Dermis microvascular lymphatic vessel endothelial cell (primary cell): Measurements from ENCODE around the gene SYT17. TPM values are rescaled to one million over a fixed set of nuclear protein-coding genes. Genes with fewer than 3 reads are reported as not detected.

ENCODE experiments used
- DNase-seq, 2 donors: peaks; one replicate each; pipeline versions ENCODE4 v3.0.0 to v3.0.0-alpha.2; 2010; ENCODE audit warnings: low read depth in 2 of 2
- total RNA-seq: library from RNA; depleted of rRNA; stranded (reverse); fragments of >200 nt; gene quantifications from 2 replicates; pipeline ENCODE4 v1.2.1, GENCODE V29; 2014

Gene SYT17
- total RNA-seq, 1 donor from 2014 or later = 1.3 TPM

GRCh38 chr16:19138601-19139000 is 29.4 kb upstream of the SYT17 start:
- peak; percentile 50 to 75 for DNase-seq

DNA sequence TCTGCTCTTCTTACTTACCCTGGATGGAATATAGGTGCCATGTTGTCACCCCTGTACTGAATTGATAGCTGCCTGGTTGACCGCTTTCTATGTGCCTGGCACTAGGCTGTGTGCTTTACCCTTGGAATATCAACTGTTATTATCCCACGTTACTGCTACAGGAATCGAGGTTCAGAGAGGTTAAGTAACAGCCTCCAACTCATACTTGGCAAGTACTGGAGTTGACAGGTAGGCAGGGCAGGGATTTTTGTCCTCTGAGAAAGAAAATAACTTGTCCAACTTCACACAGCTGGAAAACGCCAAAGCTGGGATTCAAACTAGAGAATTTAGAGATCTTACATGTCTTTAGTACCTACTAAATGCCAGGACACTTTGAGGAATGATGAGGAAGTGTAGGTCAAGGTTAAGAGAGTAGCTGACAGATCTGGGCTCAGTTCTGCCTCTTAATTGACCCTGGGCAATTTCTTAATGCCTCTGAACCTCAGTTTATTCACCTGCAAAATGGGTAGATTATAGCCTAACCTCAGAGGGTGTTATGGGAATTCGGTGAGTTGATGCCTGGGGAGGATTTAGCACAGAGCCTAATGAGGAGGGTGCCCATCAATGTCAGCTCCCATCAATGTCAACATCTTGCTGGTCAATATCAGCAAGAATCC is 28.5 kb upstream of the SYT17 start:
- peak in 1 of 2 donors; percentile 40 for DNase-seq

DNA sequence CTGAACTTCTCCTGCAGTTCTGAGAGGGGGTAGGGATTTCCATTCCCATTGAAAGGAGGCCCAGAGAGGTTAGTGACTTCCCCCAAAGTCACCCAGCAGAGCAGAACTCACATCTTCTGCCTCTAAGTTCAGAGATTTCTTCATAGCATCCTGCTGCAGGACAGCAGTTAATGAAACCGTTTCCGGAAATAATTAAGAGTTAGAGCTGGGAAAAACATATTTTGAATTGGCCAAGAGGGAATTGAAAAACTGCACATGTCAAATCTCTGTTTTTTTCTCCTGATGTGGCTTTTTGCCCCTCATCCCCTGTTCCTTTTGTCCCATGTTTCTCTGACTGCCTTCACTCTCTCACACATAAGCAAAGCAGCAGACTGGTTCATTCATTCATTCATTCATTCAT is 27.6 kb upstream of the SYT17 start:
- DNase-seq = no peak

- DNase-seq = no peak
Measured at GRCh38 chr16:19142939-19143598, 25.0 kb upstream of the SYT17 start.

- DNase-seq = no peak
Measured at GRCh38 chr16:19143599-19143956, 24.5 kb upstream of the SYT17 start.

GRCh38 chr16:19145010-19145409 is 23.0 kb upstream of the SYT17 start:
- DNase-seq = no peak

GRCh38 chr16:19147126-19147525 is 20.9 kb upstream of the SYT17 start:
- DNase-seq = no peak

GRCh38 chr16:19147627-19148026 is 20.4 kb upstream of the SYT17 start:
- no peak for DNase-seq

DNA sequence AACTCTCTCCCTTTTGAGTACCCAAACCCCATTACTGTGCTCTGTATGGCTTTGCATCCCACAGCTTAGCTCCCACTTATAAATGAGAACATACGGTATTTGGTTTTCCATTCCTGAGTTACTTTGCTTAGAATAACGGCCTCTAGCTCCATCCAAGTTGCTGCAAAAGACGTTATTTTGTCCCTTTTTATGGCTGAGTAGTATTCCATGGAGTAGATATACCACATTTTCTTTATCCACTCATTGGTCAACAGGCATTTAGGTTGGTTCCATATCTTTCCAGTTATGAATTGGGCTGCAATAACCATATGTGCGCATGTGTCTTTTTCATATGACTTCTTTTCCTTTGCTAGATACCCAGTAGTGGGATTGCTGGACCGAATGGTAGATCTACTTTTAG is 19.9 kb upstream of the SYT17 start:
- no peak for DNase-seq

GRCh38 chr16:19151310-19151709 is 16.7 kb upstream of the SYT17 start:
- no peak for DNase-seq

DNA sequence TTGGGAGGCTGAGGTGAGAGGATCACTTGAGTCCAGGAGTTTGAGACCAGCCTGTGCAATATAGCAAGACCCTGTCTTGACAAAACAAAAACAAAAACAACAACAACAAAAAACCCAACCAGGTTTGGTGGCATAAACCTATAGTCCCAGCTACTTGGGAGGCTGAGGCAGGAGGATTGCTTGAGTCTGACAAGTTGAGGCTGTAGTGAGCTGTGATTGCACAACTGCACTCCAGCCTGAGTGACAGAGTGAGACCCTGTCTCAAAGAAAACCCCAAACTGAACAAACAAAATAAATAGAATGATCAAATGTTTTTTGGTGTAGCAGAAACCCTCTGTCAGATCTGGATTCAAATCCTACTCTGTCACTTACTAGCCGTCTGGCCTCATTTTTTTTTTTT is 16.0 kb upstream of the SYT17 start:
- no peak for DNase-seq

- no peak for DNase-seq
Measured at GRCh38 chr16:19153876-19154275, 14.2 kb upstream of the SYT17 start.

GRCh38 chr16:19162085-19162484 is 6.0 kb upstream of the SYT17 start:
- no peak for DNase-seq

- no peak for DNase-seq
Measured at GRCh38 chr16:19163215-19163614, 4.8 kb upstream of the SYT17 start.

- DNase-seq = no peak
Measured at GRCh38 chr16:19164285-19164684, 3.8 kb upstream of the SYT17 start.

GRCh38 chr16:19165101-19165500 is 2.9 kb upstream of the SYT17 start:
- DNase-seq = no peak

GRCh38 chr16:19166500-19166899 is 1.5 kb upstream of the SYT17 start:
- no peak for DNase-seq

GRCh38 chr16:19168371-19169081 is 486 bp downstream of the SYT17 start:
- peak in 1 of 2 donors; percentile 8 for DNase-seq

- no peak for DNase-seq
Measured at GRCh38 chr16:19169082-19169639, 1.1 kb downstream of the SYT17 start.

DNA sequence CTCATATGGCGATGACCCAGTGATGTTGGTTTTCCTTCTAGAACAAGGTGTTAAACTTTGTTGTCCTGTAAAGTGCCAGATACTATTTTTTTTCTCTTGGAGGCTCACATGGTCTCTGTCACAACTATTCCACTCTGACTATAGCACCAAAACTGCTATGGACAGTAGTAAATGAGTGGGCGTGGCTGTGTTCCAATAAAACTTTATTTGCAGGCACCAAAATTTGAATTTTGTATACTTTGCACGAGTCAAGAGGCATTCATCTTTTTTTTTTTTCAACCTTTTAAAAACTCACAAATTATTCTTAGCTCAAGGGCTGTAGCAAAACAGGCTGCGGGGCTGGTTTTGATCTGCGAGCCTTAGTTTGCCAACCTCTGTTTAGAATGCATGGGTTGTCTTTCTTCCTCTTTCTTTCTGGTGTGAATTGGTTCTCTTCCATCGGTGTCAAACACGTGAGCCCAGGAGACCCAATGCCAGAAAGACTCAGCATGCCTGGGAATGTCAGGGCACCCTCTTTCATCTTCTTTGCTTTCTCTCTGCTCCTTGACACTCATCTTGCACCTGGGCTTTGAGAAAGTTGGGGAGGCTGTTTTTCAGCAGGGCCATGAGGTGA is 2.1 kb downstream of the SYT17 start:
- no peak for DNase-seq

DNA sequence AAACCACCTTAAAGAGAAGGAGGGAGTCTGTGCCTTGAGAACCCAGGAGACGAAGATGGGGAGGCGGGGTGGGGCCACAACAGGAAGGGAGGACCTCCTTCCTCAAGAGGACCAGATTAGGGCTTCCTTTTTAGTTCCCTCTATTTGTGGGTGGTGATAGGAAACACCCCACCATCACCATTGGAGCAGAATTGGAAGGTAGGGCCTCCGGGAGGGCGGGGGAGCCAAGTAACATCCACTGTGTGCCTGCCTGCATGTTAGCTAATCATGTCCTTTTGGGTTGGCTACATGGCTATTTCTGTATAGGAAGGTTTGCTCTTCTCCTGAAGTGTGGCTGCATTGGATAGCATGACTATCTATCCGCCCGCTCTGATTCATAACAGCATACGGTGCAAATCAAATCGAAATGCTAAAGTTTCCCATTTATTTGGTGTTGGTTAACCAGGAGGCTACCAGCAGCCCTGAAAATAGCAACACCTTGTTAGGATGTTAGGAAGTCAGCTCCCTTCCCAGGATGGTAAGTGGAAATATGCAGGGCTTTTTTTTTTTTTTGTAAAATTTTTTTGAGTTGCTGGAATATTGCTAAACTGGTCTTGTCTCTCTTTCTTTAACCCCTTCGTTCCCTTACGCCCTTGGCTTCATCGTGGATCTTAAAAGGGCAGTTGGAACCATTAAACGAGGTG is 4.2 kb downstream of the SYT17 start:
- no peak for DNase-seq

DNA sequence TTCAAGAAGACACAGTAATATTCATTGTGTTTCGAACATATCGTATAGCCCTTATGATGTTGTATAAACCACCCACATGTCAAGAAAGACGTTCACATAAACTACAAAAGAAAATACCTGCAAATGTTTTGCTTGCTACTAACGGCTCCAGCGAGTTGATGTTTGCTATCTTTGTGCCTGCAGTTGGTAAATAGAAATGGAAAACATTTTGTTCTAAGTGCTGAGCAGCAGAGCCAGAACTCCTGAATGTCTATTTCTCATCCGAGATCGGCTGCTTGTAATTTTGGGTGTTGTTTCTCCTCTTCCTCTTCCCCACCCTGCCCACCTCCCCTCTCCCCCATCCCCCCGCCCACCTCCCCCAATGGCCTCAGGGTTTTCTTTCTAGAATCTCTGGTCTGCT is 5.0 kb downstream of the SYT17 start:
- DNase-seq = no peak
